Esophagus squamous epithelium (tissue), 4 donors: Measurements from ENCODE around the gene GTF2I.
"Not testable (repeated sequence)": the region's sequence is repeated elsewhere in the genome, so short reads cannot be mapped to it uniquely, and the experiment has no call there.

Source experiments
- CTCF ChIP-seq, 6 experiments: fragments of 450-650 bp in 4 of 6; fragments of 200-600 bp in 2 of 6; sonication (generic) in 2 of 6; IDR thresholded peaks; one replicate each; pipeline ENCODE4 v1.5.1; 2016 to 2019; ENCODE audit warnings: antibody characterized with exemption in 6 of 6, mild to moderate bottlenecking in 4 of 6, moderate library complexity in 4 of 6
- POLR2A ChIP-seq, 4 donors: fragments of 450-650 bp; IDR thresholded peaks; one replicate each; pipeline ENCODE4 v1.6.1; 2017; ENCODE audit warnings: antibody characterized with exemption in 4 of 4, mild to moderate bottlenecking in 4 of 4, moderate library complexity in 3 of 4

GRCh38 chr7:74743936-74744557 lies 86.5 kb downstream of the GTF2I start:
- not testable (repeated sequence) for TF ChIP-seq CTCF, POLR2A (IDR thresholded peaks at IDR 0.05)
